Measurements from ENCODE around the gene ACP6. TPM values are rescaled to one million over a fixed set of nuclear protein-coding genes. Genes with fewer than 3 reads are reported as not detected.

ACP6 gene
- polyA plus RNA-seq, 3 donors = 2.0 to 4.1 (median 2.1) TPM

DNA sequence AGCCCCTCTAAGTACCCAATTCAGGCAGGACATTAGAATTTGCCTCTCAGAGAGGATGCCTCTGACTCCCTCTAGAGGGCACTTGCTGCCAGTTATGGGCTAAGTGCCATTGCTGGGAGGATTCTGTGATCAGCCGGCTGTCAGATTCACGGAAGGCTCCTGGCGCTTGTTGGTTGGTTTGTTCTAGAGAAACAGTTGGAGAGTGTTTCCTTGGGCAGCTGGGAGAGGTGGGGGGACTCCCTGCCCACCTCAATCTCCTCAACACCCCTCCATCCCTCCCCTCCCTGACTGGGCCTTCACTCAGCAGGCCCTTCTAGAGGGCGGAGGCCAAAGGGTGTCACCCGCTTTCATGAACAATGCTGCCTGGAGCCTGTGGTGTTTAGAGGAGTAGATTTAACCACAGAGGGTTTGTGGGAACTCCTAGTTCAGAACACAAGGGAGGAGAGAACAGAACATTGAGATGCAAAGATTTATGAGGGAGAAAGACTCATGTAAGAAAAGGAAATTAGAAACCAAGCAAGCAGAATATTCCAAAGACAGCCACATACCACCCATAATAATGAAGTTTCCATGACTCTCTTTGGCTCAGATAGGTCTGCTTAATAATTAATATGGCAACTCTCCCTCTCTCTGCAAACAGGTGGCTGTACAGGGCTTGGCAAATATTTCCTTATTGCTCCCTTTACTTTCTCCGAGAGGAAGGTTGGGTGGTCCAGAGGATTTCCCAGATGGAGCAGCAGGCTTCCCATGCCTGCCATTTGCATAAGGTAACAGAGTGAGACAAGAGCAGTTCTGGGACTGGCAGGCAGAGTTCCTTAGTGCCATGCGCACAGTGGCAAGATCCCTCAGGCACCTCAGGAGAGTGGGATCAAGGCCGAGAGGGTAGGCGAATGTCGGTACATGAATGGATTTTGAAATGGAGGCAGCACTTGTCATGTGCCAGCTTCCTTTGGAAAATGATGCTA lies 30.0 kb upstream of the ACP6 start:
- H3K4me3 Mint-ChIP-seq = peak overlapping the region in 1 of 2 donors; percentile 12
- intact Hi-C loops (cut with micrococcal nuclease) = loop anchor here in 1 of 2 donors (10.0 kb wide), 1 partner anchor 206 kb away; no protein-coding TSS in a partner anchor
- DNase-seq = peak; percentile 2 to 23 (median 10)

DNA sequence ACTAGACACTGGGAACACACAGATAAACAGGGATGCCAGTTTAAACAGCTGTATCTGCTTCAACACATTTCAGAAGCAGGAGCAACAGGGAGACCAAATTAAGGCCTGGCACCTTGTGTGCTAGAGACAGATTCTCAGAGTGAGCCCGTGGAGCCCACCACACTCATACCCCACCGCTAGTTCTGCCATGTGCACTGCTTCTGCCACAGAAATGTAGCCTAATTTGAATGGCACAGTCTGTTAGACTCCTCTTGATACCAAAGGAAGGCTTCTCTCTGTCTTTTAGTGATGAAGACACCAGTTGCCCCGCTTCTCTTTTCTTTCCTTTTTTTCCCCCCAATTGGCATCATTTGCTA lies 29.3 kb upstream of the ACP6 start:
- DNase-seq = no peak
- Histone ChIP-seq H3K9me3 (replicated peaks in 1 of 2; ENCODE audit: control insufficient read depth in 1 of 2, insufficient read depth in 1 of 2, low read length in 2 of 2) (no peaks in the 10 kb centered on the region), H3K4me1 (ENCODE audit: control insufficient read depth in 1 of 2, insufficient read depth in 2 of 2, low read length in 2 of 2) (no peaks in the 10 kb centered on the region), H3K4me2 (replicated peaks; ENCODE audit: extremely low read depth, low read length, poor library complexity, severe bottlenecking) (no peak overlapping the region), H4K20me1 (ENCODE audit: insufficient read depth, low read length) (no peaks in the 10 kb centered on the region), H2AFZ (ENCODE audit: insufficient read depth, low read depth, low read length, poor library complexity, severe bottlenecking) (peak overlapping the region; percentile 39), H3K27ac (ENCODE audit: low read depth in 1 of 2, low read length in 2 of 2) (no peak overlapping the region), H3K79me2 (ENCODE audit: insufficient read depth, low read length) (no peaks in the 10 kb centered on the region), H3K9ac (ENCODE audit: insufficient read depth, low read length, poor library complexity, severe bottlenecking) (no peak overlapping the region), H3K4me3 (replicated peaks in 1 of 3; ENCODE audit: low read depth in 2 of 3, low read length in 3 of 3) (no peak overlapping the region), H3K36me3 (replicated peaks in 1 of 2; ENCODE audit: control insufficient read depth in 1 of 2, insufficient read depth in 2 of 2, low read length in 2 of 2) (no peaks in the 10 kb centered on the region), H3K27me3 (ENCODE audit: control insufficient read depth in 2 of 2, insufficient read depth in 2 of 2, low read length in 2 of 2) (peaks cover 0 to 2% of the 10 kb centered on the region in 2 donors)
- no peaks in the 10 kb centered on the region for H3K36me3 Mint-ChIP-seq
- peaks cover 2 to 8% (median 4%) of the 10 kb centered on the region in 3 donors for H3K27me3 Mint-ChIP-seq (ENCODE audit: low read depth in 3 of 3)
- 60% methylated on average over 3 of the region's 3 CpGs for WGBS (ENCODE audit: insufficient coverage)
- intact Hi-C loops (cut with micrococcal nuclease) = loop anchor here in 1 of 2 donors (10.0 kb wide), 1 partner anchor 205 kb away; no protein-coding TSS in a partner anchor
- H3K4me1 Mint-ChIP-seq = peaks cover 5% of the 10 kb centered on the region
- H3K4me3 Mint-ChIP-seq = peak overlapping the region in 1 of 2 donors; percentile 12
- TF ChIP-seq, protein P1, sequence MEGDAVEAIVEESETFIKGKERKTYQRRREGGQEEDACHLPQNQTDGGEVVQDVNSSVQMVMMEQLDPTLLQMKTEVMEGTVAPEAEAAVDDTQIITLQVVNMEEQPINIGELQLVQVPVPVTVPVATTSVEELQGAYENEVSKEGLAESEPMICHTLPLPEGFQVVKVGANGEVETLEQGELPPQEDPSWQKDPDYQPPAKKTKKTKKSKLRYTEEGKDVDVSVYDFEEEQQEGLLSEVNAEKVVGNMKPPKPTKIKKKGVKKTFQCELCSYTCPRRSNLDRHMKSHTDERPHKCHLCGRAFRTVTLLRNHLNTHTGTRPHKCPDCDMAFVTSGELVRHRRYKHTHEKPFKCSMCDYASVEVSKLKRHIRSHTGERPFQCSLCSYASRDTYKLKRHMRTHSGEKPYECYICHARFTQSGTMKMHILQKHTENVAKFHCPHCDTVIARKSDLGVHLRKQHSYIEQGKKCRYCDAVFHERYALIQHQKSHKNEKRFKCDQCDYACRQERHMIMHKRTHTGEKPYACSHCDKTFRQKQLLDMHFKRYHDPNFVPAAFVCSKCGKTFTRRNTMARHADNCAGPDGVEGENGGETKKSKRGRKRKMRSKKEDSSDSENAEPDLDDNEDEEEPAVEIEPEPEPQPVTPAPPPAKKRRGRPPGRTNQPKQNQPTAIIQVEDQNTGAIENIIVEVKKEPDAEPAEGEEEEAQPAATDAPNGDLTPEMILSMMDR (IDR thresholded peaks at IDR 0.05) = no peak
- no peak overlapping the region for H3K27ac Mint-ChIP-seq
- H3K9me3 Mint-ChIP-seq = peaks cover 0 to 2% (median 0%) of the 10 kb centered on the region in 7 donors

More for the DNA sequence above, 30.0 kb upstream of the ACP6 start:
- H3K27ac Mint-ChIP-seq = no peak overlapping the region
- H3K9me3 Mint-ChIP-seq = peaks cover 0 to 2% (median 0%) of the 10 kb centered on the region in 7 donors
- no peaks in the 10 kb centered on the region for H3K36me3 ChIP-seq (replicated peaks in 1 of 2; ENCODE audit: control insufficient read depth in 1 of 2, insufficient read depth in 2 of 2, low read length in 2 of 2)
- H3K4me1 ChIP-seq (ENCODE audit: control insufficient read depth in 1 of 2, insufficient read depth in 2 of 2, low read length in 2 of 2) = no peaks in the 10 kb centered on the region
- H3K9me3 ChIP-seq (replicated peaks in 1 of 2; ENCODE audit: control insufficient read depth in 1 of 2, insufficient read depth in 1 of 2, low read length in 2 of 2) = no peaks in the 10 kb centered on the region
- H3K79me2 ChIP-seq (ENCODE audit: insufficient read depth, low read length) = no peaks in the 10 kb centered on the region
- peaks cover 5% of the 10 kb centered on the region for H3K4me1 Mint-ChIP-seq
- H3K27ac ChIP-seq (ENCODE audit: low read depth in 1 of 2, low read length in 2 of 2) = no peak overlapping the region
- H2AFZ ChIP-seq (ENCODE audit: insufficient read depth, low read depth, low read length, poor library complexity, severe bottlenecking) = peak overlapping the region; percentile 39
- 100% methylated on average over 5 of the region's 10 CpGs for WGBS (ENCODE audit: insufficient coverage)
- no peak overlapping the region for H3K4me3 ChIP-seq (replicated peaks in 1 of 3; ENCODE audit: low read depth in 2 of 3, low read length in 3 of 3)
- TF ChIP-seq, protein P1 (IDR thresholded peaks at IDR 0.05) = peak; percentile 78
- peaks cover 0 to 2% of the 10 kb centered on the region in 2 donors for H3K27me3 ChIP-seq (ENCODE audit: control insufficient read depth in 2 of 2, insufficient read depth in 2 of 2, low read length in 2 of 2)
- H3K9ac ChIP-seq (ENCODE audit: insufficient read depth, low read length, poor library complexity, severe bottlenecking) = no peak overlapping the region
- no peaks in the 10 kb centered on the region for H3K36me3 Mint-ChIP-seq
- no peaks in the 10 kb centered on the region for H4K20me1 ChIP-seq (ENCODE audit: insufficient read depth, low read length)
- no peak overlapping the region for H3K4me2 ChIP-seq (replicated peaks; ENCODE audit: extremely low read depth, low read length, poor library complexity, severe bottlenecking)
- H3K27me3 Mint-ChIP-seq (ENCODE audit: low read depth in 3 of 3) = peaks cover 2 to 8% (median 4%) of the 10 kb centered on the region in 3 donors
